Testis (tissue), 2 donors: Measurements from ENCODE around the gene IL13.

Source experiments
- POLR2A ChIP-seq: fragments of 450-650 bp; IDR thresholded peaks from one replicate; pipeline ENCODE4 v1.6.1; 2017; ENCODE audit warnings: antibody characterized with exemption, mild to moderate bottlenecking, moderate library complexity
- TF ChIP-seq, protein P1 (sequence below), 3 experiments: fragments of 450-650 bp in 2 of 3; fragments of 200-600 bp in 1 of 3; sonication (generic) in 1 of 3; IDR thresholded peaks; one replicate each; pipeline ENCODE4 v1.5.1; 2016 to 2019; ENCODE audit warnings: antibody characterized with exemption in 3 of 3, mild to moderate bottlenecking in 2 of 3, moderate library complexity in 1 of 3

DNA sequence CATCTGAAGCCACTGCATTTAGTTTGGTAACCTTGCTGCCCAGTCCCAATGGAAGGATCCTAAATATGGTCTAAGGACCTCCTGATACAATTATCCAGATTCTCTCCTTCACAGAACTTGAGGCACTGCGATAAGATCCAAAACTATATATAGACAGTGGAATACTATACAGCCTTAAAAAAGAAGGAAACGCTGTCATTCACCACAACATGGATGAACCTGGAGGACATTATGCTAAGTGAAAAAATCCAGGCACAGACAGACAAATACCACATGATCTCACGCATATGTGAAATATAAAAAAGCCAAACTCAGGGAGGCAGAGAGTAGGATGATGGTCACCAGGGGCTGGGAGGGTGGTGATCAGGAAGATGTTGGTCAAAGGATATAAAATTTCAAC lies 13.0 kb downstream of the IL13 start:
- TF ChIP-seq POLR2A: no peak
- TF ChIP-seq, protein P1, sequence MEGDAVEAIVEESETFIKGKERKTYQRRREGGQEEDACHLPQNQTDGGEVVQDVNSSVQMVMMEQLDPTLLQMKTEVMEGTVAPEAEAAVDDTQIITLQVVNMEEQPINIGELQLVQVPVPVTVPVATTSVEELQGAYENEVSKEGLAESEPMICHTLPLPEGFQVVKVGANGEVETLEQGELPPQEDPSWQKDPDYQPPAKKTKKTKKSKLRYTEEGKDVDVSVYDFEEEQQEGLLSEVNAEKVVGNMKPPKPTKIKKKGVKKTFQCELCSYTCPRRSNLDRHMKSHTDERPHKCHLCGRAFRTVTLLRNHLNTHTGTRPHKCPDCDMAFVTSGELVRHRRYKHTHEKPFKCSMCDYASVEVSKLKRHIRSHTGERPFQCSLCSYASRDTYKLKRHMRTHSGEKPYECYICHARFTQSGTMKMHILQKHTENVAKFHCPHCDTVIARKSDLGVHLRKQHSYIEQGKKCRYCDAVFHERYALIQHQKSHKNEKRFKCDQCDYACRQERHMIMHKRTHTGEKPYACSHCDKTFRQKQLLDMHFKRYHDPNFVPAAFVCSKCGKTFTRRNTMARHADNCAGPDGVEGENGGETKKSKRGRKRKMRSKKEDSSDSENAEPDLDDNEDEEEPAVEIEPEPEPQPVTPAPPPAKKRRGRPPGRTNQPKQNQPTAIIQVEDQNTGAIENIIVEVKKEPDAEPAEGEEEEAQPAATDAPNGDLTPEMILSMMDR (IDR thresholded peaks at IDR 0.05): no peak
